ENCODE measurements around the gene SNX20.

DNA sequence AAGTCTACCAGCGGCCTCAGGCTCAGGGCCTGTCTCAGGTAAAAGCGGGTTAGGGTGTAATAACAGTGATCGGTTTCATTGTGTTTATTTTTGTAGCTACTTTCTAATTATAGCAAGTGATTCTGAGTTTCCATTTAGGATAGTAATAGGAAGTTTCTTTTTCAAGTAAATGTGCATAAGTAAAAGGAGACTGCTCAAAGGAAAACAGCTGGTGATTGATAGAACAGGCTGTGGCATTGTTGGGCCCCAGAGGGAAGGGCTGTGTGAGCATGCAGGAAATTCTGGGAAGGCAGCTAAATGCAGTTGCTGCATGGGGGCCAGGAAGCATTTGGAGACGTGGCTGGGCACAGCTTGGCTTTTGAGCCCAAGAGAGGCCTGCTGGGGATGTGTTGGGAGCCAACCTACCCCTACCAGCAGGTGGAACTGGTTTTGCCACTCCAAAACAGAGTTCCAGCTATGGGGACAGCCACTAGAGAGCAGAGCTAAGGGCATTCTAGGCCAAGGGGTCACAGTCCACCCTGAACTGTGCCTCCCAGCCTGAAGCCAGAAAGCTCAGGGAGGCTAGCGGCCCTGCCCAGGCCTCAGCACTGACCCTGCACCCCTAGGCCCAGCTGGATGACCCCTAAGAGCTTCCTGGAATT lies 12.6 kb downstream of the SNX20 start:
- TF ChIP-seq, protein P1, sequence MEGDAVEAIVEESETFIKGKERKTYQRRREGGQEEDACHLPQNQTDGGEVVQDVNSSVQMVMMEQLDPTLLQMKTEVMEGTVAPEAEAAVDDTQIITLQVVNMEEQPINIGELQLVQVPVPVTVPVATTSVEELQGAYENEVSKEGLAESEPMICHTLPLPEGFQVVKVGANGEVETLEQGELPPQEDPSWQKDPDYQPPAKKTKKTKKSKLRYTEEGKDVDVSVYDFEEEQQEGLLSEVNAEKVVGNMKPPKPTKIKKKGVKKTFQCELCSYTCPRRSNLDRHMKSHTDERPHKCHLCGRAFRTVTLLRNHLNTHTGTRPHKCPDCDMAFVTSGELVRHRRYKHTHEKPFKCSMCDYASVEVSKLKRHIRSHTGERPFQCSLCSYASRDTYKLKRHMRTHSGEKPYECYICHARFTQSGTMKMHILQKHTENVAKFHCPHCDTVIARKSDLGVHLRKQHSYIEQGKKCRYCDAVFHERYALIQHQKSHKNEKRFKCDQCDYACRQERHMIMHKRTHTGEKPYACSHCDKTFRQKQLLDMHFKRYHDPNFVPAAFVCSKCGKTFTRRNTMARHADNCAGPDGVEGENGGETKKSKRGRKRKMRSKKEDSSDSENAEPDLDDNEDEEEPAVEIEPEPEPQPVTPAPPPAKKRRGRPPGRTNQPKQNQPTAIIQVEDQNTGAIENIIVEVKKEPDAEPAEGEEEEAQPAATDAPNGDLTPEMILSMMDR (IDR thresholded peaks at IDR 0.05) = no peak
- TF ChIP-seq ZFX (IDR thresholded peaks at IDR 0.05; ENCODE audit: borderline replicate concordance) = no peak

Measured in 22Rv1 (cell line).